M059J (cell line): ENCODE results near the gene CEMIP. TPM values are rescaled to one million over a fixed set of nuclear protein-coding genes. Genes with fewer than 3 reads are reported as not detected.

Experiments used
- DNase-seq: peaks from one replicate; pipeline ENCODE4 v3.0.0-alpha.2; 2012; ENCODE audit warnings: low read depth
- total RNA-seq: library from RNA; depleted of rRNA; stranded (reverse); fragments of >200 nt; shearing (Covaris generic); gene quantifications from 2 replicates; pipeline ENCODE4 v1.2.3, GENCODE V29; 2014

CEMIP gene
- total RNA-seq, 1 experiment from 2014 or later = 4.0 TPM

DNA sequence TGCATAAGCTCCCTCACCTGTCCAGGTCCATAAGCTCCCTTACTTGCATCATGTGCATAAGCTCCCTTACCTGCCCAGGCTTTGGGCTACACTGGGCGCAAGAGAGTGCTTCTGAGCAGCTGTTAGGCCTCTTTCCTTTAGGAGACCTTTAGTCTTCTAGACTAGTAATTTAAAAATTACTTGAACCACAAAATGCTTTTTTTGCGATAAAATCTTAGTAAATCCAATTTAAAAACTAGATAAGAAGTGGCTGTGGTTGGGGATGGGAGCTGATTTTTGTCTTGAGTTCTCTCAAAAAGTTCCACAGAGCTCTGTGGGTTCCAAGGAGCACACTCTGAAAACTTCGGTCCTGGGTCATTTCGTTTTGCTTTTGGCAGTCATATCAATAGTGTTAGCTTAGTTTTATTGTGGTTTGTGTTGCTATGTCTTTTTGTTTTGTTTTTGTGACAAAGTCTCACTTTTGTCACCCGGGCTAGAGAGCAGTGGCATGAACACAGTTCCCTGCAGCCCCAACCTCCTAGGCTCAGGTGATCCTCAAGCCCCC, 6.7 kb downstream of the CEMIP start:
- DNase-seq = no peak

DNA sequence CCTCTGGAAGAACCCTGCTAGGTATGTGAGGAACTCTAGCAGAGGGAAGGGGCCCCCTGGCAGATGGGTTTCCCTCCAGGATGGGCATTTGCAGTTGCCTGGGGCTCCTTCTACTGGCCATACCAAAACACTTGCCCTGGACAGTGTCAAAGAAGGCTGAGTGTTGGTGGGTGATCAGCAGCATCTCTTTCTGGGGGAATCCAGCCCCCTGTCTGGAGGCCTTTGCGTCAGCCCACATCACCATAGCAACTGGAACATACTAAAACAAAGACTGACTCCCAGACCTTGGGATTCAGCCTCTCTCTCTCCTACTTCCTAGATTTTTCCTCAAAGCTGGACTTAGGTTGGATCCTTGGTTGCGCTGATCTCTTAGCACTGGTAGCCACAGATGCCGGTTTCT, 8.1 kb downstream of the CEMIP start:
- DNase-seq = no peak

DNA sequence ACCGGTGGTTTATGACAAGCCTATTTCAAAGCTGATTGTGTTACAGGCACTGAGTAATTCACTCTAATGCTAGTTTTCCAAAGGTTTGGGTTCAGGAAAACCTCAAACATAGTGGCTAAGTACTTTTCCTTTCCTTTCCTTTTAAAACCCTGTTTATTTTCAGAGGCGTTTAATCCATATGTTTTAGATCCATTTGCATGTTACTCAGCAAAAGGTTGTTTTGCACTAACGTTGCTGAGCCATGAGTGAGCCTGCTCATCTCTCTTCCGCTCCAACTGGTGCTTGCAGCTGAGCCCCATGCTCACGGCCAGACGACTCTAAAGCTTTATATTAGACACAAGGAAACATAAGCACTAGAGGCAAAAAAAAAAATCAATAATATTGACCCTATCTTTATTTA, 9.4 kb downstream of the CEMIP start:
- DNase-seq = no peak

DNA sequence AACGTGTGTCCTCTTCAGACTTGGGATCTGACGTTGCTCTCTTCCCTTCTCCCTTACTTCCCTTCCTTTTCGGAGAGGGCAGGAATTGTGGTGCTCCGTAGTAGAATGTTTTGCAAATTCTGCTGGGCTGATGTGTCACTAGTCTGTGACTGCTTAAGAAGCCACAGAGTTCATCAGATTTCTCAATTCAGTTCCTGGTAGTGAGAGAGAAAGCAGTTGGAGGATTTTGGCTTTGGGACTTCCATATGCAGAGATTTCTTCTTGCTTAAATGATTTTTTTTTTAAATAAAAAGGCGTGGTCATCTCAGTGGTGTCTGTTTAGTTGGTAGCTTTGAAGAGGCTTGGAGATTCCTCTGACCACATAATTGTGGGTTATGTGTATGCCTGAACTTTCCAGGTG, 10.1 kb downstream of the CEMIP start:
- peak; percentile 9 for DNase-seq

DNA sequence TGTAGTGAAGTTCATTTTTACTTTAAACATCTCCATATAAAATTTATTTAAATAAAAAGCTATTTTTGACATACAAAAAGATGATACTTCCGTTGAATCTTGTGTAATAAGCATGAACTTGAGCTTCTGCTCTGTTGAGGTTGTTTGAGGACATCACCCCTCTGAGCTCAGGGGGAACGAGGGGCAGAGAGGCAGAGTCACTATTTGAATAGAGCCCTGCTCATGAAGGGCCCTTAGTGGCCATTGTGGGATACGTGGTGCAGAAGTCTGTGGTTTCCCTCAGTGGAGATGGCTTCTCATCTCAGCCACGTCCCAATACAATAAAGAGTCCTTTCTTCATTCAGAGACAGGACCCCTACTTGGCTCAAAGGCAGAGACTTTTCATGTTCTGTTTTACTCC, 10.6 kb downstream of the CEMIP start:
- DNase-seq = no peak

DNA sequence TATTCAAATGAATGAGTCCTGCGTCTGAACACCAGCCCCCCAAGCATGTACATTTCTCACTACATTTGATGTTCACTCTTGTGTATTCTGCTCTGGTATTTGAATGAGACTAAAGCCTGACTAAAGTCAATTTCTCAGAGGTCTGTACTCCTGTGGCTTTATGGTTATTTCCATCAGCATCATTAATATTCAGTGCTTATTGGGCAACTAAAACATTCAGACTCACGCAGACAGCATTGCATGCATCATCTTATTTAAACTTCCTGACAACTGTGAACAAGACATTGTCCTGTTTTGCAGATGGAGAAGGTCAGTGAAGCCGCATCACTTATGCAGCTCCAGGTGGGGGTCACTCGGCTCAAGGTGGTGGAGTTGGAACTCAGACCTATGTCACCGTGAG, 11.1 kb downstream of the CEMIP start:
- no peak for DNase-seq

DNA sequence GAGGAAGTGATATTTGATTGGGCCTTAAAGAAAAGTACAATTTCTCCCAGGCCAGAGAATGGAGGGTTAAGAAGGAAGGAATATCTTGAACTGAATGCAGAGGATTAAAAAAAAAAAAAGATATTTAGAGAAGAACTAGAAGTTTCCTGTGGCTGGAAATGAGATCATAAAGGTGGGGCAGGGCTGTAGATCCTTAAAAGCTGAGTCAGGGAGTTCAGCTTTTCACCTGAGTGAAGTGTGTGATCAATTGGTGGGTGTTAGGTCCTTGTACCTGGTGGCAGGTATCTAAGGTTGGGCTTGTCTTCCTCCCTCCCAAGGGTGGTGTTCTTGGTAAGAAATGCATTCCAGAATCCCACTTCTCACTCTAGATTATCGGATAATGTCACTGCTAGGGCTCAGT, 11.8 kb downstream of the CEMIP start:
- no peak for DNase-seq

DNA sequence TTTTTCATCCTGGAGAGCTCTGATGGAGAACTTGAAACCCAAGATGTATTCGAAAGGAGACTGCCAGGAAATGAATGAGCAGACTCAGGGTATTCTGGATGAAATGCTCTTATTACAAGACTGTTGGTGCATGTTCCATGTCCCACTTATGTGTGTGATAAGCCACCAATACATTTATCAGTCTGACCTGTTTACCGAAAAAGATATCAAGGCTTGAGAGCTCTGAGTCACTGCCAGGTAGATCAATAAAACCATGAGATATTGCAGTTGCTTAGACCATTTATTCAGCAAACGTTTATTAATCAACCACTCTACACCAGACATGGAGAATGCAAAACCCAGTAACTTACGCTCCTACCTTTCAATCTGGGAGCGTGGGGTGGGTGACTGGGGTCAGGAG, 17.2 kb downstream of the CEMIP start:
- DNase-seq = no peak

DNA sequence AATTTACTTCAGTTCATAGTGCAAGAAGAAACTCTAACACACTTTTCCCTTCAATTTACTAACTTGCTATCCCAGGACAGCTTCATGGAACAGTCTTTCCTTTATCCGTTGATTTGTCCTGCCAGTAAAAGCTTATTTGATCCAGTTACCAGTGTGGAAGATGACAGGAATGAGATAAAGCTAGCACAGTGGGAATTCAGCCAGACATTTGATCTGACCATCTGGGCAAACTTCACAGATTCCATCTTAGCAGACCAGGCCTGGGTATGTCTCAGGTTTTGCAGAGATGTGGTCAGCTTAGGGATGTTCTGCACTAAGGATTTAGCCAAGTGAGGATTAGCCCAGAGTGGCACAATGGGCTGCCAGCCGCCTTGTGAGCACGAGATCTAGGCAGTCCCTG, 19.7 kb downstream of the CEMIP start:
- no peak for DNase-seq

DNA sequence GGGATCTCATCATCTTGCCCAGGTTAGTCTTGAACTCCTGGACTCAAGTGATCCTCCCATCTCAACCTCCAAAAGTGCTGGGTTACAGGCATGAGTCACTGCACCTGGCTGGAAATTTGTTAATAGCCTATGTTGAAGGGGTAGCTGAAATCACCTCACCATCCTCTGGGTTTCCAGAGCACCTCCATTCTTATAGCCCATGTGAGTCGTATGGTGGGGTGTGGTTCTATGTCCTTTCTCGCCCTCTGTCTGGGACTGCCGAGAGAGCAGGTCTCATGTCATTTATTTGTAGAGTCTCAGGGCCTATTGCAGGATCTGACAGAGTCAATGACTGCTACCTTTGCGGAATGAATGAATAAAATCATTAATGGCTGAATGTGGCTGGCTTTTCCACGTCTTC, 20.9 kb downstream of the CEMIP start:
- DNase-seq = no peak

DNA sequence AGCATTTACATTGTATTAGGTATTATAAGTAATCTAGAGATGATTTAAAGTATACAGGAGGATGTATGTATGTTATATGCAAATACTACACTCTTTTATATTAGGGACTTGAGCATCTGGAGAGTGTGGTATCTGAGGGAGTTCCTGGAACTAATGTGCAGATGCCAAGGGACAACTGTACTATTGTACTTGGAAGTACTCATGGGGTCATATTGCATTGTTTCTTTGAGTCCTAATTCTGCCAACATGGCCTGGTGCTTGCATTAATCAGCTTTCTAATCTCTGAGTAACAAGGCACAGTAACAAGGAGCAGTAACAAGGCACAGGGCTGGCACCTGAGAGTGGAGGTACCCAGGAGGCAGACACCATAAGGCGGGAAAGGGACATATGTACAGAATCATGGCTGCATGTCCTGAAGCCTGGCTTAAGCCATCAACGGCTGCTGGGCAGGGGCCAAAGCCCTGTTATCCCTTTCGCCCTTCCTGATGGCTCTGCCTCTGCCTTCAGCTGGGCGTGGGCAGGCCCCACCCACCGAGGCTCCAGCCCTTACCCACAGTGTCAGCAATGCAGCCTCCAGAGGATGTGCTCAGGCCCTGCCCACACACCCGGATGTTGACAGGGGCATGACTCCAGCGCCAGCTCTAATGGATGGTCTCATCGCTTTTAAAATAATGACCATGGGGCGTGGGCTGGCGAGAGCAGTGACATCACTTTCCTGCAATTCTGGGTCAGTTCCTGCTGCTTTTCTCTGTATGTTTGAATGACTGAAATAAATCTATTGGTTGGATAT, 22.9 kb downstream of the CEMIP start:
- DNase-seq = peak; percentile 7

DNA sequence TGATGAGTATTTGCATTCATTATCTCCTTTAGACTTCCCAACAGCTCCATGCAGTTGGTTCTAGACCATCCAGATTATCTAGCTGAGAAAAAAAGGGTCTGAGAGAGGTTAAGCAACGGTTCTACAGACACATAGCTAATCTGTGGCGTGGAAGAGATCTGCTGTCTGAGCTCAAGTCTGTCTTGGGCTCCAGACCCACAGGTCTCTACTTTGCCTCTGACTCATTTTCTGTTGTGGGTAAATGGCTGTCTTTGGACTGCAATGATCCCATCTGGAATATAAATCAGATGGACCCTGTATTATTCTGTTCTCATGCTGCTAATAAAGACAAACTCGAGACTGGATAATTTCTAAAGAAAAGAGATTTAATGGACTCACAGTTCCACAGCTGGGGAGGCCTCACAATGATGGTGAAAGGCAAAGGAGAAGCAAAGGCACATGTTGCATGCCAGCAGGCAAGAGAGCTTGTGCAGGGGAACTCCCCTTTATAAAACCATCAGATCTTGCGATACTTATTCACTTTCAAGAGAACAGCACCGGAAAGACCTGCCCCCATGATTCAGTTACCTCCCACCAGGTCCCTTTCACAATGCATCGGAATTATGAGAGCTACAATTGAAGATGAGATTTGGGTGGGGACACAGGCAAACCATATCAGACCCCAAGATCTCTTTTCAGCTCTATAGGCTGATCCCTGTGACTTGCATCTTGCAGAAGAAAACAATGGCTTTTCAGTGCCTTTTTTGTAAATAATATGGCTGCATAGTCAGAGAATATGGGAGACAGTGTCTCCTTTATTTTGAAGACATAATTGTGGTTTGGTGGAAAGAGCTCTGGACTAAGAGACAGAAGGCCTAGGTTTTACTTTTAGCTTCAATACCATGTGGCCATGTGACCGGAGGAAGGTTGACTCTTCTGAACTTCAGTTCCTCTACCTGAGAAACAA, 24.7 kb downstream of the CEMIP start:
- DNase-seq = no peak

DNA sequence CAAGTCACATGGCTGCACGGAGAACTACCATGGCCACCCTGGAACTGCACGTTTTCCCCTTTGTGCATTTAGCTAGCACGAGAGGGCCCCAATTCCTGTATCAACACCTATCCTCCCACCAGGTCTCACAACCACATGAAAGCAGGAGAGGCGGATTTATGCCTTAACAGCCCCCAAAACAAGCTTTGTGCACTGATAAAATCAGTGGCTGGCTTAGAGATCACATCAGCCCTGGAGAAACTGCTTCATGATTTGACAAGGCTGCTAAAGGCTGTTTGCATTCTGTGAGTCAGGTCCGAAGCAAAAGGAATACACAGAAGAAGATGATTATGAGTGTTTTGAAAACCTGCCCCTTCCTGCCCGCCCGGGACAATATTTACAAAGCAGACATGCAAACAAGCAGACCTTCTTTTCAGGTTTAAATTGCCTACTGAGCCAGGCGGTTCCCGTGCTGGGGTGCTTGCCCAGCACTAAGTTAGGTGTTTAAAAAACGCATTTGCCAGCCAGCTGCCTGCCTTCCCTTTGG, 25.9 kb downstream of the CEMIP start:
- no peak for DNase-seq

DNA sequence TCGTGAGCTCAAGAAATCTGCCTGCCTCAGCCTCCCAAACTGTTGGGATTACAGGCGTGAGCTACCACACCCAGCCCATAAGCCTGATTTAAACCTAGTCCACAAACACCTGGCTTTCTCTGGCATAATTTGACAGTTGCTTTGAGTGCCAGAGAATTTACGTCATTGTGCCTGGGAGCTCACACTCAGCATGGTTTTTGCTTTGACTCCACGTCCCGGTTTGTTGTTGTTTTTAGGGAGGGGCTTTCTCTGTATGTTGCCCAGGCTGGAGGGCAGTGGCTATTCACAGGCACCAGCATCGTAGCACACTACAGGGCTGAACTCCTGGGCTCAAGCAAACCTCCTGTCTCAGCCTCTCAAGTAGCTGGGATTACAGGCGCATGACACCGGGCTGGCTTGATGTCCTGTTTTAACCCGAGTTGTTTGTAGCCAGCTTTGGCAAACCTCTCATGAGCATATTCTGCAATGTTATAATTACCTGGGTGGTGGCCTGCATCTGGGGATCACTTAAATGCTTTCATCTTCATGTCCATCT, 32.7 kb downstream of the CEMIP start:
- DNase-seq = no peak

DNA sequence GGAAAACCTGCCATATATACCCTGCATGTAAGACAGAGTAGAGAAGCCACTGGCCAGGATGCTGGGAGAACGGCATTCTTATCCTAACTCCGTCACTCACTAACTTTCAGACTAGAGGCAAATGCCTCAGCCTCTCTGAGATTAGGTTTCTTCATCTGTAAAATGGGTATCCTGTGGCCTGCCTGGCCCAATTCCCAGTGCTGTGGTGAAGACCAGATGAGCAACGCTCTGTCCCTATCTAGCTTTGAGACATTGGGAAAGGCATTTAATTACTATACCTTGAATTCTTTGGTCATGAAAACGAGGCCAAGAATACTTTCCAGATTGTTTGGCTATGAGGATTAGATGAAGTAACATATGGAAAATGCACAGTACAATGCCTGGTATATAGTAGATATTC, 35.9 kb downstream of the CEMIP start:
- no peak for DNase-seq

DNA sequence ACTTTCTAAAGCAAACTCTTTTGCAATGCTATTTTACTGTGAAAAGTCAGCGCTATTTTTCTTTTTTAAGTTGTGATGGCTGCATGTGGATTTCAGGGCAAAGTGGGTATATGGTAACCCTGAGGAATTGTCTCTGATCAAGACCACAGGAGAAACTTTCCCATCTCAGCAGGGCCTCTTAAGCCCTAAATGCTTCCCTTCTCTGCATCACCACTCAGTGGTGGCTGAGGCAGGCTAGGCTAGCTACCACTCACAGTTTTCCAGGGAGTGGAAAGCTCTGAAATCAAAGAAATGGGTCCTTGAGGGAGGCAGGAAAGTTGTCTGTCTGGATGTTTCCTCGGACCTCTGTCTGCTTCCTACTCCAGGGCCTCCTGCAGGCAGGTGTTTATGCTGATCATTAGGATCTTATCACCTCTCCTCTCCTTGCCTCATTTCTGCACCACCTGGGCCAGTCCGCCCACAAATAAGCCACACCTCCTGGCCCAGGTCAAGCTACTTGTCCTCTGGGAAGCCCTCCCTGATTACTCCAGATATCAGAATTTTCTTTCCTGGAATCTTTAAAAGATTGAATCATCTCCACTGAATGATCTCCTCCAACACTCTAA, 37.0 kb downstream of the CEMIP start:
- DNase-seq = no peak

DNA sequence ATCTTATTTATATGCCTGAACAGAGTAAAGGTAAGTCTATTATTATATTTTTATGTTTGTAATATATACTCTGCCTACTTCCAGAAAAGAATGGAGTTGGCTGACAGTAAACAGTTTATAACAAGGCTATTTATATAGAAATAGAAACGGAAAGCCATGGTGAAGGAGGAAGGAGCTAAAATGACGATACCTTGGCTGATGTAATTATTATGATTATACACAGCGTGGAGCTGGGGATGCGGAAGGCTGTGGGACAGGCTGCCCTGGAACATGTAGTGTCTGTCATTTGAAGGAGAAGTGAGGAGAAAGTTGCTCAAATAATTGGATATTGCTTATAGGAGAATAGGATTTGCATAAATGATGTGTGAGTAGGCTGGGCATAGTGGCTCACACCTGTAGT, 37.8 kb downstream of the CEMIP start:
- no peak for DNase-seq

DNA sequence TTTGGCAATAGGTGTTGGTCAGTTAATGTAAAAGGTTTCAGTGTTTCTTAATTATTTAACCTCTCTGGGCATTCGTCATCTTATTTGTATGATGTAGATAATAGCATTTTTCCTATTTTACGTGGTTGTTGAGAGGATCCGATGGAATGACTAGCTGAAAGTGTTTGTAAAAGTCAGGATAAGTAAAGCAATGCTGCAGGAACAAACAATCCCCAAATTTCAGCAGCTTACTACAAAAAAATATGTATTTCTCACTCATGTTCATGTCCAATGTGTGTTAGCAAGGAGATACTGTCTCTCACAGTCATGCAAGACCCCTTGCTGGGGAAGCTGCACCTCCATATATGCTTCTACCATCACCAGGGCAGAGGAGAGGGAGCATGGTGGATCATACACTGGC, 38.7 kb downstream of the CEMIP start:
- DNase-seq = no peak

DNA sequence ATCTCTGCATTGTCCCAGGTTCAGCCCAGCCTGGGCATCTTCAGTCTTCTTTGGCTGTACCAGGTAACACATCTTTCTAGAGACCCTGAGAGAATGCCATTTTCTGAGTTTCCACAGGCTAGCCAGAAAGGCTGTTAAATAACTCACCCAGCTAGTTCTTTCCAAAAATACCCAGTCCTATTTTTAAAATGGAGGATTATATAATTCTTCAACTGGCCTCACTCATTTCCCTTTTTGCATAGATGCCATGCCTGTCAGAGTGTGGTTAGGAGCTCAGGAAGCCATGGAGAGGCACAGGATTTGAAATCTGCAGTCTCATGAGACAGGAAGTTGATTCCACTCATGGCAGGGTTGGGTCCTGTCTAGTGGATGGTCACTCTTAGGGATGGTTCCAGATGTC, 39.8 kb downstream of the CEMIP start:
- no peak for DNase-seq

DNA sequence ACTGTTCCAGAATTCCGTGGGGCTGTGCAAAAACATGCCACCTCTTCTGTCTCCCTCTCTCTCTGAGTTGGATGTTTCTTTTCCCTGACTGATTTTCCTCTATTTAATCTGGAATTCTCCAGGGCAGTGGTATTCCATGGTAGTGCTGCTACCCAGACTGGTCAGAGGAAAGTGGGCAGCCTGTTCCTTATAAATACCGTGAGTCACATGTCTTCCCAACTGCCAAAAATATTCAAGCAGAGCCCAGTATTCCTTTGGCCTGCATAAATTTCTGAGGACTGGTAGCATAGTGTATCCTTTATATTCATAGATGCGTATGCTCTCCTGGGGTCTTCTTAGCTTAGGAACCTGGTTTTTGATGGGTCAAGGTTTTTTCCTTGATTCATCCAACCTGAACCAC, 40.9 kb downstream of the CEMIP start:
- DNase-seq = no peak

DNA sequence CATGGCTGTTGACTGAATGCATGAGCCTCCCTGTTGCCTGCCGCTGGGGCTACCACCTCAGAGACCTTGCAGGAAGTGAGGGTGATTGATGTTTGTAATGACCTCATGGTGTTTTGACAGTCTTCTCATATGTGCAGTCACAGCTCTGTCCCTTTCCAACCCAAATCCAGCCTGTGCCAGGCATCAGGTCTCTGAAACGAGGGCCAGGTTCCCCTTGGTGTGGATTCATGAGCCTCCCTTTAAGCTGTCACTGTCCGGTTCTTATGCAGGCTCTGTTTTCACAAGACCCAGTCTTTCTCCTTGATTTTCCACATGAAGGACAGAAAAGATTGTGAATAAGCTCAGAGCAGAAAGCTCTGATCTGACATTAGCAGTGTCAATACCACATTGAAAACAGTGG, 43.1 kb downstream of the CEMIP start:
- no peak for DNase-seq

DNA sequence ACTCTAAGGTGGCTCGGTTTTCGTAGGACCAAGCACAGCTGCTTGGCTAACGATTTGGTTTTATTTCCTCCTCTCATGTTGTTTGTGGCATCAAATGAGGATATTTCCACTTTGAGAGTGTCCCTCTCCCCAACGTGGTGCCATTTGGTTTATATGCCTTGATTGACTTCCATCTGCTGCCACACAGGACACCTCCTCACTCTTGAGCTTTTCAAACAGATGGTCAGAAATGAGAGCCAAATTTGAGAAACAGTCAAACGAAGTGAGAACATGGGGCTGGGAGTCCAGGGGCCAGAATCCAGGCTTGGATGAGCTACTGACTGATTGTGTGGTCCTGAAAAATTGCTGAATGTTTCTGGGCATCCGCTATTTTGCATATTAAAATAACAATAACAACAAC, 43.5 kb downstream of the CEMIP start:
- DNase-seq = no peak
